Measurements from ENCODE around the gene HS1BP3.

HS1BP3 gene

GRCh38 chr2:20663196-20664070, 12.5 kb upstream of the HS1BP3 start:
- DNase-seq: no peak

DNA sequence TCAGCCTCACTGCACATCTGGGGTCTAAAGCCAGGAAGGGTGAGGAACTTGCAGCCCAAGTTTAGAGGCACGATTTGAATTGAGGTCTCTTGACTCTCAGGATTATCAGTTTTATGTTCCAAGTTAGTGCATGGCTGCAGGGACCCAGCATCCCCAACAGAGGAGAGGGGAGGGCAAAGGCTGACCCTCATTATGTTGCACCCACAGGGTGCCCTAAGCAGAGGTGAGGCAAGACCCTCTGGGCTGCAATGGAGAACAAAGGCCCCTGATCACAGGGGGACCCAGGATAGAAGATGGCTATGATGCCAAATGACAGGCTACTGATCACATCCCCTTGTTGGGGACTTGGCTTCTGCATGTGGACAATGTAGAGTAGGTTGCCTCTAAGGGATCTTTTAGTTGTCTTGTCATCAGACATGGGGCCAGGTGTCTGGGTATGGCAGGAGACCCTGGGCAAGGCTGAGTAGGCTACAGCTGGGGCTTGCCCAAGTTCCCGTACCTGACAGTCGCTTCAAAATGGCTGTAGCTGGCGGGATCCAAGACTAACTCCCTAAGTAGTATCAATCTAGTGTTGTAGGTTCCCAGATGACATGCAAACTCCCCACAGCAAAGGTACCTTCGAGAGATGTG, 11.5 kb upstream of the HS1BP3 start:
- DNase-seq: no peak

- DNase-seq: peak; percentile 72 to 75
Observed at GRCh38 chr2:20661421-20662307, 10.8 kb upstream of the HS1BP3 start.

DNA sequence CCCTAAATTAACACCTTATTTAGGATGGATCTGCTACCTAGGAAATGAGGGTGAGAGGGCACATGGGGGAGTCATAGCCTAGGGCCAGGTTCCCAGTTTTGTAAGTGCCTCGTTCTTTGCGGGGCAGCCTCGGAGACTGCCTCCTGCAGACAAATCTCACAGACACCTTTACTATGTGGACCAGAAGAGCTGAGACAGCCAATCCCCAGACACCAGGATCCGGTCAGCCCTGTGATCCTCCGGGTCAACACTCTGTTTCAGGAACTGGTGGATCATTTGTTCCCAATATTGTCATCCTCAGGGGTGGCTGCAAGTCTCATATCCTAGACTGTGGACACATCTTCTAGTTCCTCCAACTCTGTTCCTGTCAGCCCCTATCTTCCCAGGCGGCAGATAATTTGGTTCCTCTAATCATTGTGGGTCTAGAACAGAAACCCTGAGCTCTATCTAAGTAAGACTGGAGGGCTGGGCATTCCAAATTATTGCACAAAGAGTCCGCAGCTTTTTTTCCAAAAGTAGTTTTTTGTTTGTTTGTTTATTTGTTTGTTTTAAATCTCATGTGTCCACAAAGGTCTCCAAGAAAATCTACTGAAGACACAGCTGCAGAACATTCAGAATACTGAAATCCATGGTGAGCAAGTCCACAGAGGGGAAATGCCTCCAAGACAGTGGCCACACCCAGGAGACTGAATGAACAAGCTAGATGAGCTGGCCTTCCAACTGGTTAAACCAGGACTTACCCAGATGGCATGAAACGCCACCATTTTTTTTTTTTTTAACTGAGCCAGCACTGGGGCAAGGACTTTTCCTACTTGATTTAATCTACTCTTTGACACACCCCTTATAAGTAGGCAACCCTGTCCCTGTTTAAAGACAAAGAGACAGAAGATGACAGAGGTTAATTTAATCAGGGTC, 9.9 kb upstream of the HS1BP3 start:
- no peak for DNase-seq

DNA sequence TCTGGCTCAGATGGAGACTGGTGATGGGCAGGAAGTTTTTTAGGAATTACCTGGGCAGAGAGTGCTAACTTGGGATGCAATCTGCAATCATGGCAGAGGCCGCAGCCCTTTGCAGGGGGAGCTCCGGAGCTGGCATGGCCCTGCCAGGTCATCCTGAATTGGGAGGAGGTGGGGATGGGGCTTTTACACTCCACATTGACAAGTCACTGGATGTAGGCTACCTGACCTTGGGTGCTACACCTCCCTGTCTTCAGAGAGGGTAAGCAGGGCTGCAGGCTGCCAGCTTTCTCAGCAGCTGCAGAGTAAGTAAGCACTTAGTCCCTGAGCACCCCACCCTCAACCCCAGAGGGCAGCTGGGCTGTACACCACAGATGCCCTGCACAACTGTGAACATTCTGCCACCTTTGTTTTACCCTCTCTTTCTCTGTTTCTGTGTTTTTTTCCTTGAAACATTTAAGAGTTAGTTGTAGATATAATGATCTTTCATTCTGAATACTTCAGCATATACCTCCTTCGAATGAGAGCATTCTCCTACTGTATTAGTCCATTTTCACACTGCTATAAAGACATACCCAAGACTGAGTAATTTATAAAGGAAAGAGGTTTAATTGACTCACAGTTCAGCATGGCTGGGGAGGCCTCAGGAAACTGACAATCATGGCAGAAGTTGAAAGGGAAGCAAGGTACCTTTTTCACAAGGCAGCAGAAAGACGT, 6.8 kb upstream of the HS1BP3 start:
- no peak for DNase-seq

GRCh38 chr2:20656561-20656960, 5.7 kb upstream of the HS1BP3 start:
- no peak for DNase-seq

- no peak for DNase-seq
Observed at GRCh38 chr2:20654535-20654813, 3.6 kb upstream of the HS1BP3 start.

GRCh38 chr2:20653695-20654534, 3.0 kb upstream of the HS1BP3 start:
- DNase-seq: no peak

GRCh38 chr2:20652673-20653575, 2.0 kb upstream of the HS1BP3 start:
- no peak for DNase-seq

GRCh38 chr2:20652141-20652540, 1.2 kb upstream of the HS1BP3 start:
- no peak for DNase-seq

DNA sequence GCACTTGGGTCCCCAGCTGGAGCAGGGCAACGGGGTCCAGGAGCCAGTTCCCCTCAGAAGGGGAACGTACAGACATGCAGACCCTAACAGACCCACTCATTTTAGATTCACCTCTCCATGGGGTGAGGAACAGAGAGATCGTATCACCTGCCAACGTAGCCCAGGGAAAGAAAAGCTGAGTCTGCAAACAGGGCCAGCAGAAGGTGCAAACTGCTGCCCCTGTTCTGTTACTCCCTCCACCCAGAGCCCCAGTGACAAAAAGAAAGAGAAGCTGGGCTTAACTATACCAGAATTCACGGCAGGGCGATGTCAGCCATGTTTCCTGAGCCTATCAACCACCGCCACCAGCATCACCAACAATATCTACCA, 817 bp upstream of the HS1BP3 start:
- no peak for DNase-seq

DNA sequence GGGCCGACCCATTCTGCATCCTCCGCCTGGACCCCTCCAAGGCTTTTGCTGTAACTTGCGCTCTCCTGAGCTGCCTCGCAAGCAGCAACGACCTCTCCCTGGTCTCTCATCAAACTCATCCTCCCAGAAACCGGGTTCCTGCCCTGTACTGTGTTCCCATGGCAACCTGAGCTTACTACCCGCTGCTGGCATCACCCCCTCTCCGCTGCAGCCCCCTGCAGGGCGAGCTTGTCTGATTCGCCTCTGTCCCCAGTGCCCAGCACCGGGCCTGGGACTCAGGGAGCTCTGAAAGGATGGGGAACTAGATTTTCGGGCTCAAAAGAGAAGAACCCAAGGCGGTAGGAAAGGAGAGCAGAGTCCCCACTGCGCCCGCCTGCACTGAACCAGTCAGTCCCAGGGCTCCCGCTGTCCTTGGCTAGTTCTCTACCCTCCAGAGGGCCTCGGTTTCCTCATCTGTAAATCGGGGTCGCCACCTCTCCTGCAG, 463 bp downstream of the HS1BP3 start:
- peak; percentile 46 to 50 for DNase-seq

DNA sequence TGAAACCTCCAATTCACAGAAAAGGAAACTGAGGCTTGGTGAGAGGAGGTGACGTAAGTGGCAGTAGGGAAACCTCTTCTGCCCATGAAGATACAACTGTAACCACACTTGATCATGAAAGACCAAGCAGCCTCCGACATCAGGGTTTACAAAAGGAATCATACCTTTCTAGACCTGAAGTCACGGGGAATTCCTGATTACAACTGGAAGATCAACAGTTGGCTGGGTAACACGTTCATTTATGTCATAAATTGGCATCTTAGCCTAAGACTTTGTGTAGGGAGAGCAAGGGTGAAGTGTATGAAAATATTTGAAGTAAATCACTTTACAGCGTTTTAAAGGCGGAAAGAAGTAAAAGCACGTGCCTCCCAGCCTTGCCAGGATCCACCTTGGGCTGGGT, 922 bp downstream of the HS1BP3 start:
- DNase-seq: no peak

DNA sequence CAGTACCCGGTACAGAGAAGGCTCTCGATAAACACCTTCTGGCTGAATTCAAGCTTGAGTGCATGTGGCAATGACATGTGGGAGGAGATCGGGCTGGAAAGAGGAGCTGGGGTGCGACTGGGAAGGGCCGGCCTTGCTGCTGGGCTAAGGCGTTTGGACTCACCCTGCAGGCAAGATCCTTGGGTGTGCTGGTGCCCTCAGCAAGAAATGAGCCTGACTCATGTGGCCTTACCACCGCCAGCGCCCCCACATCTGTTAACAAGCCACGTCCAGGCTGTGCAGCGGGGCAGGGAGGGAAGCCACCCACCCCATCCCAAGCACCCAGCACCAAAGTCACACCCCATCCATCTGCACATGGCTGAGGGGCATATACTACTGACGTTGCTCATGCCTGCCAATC, 1.3 kb downstream of the HS1BP3 start:
- no peak for DNase-seq

DNA sequence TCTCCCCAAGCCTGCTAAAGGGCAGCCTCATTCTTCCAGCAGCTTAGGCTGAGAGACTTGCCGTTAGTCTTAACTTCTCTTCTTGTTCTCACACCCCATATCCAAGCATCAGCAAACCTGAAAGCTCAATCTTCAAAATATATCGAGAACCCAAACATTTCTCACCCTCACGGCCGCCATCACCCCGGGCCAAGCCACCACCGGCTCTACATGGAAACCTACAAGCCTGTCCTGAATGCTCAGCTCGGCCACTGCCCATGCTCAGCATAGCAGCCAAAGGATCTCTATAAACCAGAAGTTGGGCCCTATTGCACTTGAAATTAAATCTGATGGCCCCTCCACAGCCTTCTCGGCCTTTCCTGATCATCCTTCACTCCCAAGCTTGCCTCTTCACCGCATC, 2.1 kb downstream of the HS1BP3 start:
- no peak for DNase-seq

- DNase-seq: no peak
Observed at GRCh38 chr2:20648206-20648605, 2.7 kb downstream of the HS1BP3 start.

GRCh38 chr2:20647738-20648137, 3.2 kb downstream of the HS1BP3 start:
- no peak for DNase-seq

DNA sequence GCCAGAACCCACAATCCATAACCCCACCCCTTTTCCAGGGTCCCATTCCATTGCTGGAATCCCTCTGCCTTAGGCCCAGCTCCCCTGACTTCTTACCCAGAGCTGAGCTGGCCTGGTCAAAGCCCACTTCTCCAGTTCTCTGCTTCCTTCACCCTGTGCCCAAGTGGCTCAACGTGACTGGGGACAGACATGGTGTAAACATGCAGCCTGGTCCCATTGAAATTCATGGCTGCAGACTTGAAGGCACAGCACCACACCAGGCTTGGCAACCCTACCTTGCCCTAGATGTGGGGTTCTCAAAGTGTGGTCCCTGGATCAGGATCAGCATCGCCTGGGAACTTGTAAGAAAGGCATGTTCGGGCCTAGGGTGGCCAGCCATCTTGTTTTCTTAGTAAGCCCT, 3.7 kb downstream of the HS1BP3 start:
- no peak for DNase-seq

DNA sequence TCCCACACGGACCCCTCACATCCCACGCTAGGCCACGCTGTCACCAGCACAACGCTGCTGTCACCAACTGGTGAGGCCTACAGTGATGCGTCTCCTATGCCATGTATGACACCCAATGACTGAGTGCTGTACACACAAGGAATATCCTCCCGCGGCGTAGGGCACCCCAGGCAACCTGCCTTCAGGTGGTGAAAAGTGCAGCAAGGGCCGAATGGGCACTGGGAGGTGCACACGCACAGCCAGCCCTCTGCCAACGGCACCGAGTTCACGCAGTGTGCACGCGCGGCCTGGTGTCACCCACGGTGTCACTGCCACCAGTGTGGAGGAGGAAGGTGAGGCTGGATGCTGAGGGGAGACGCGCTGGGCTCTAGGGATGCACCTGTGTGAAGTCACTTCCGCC, 4.5 kb downstream of the HS1BP3 start:
- no peak for DNase-seq

GRCh38 chr2:20645761-20646160, 5.1 kb downstream of the HS1BP3 start:
- no peak for DNase-seq
